ENCODE data around the gene NFATC2IP. TPM values are rescaled to one million over a fixed set of nuclear protein-coding genes. Genes with fewer than 3 reads are reported as not detected.

Gene NFATC2IP
- total RNA-seq, 1 experiment from 2014 or later = 63.5 TPM

DNA sequence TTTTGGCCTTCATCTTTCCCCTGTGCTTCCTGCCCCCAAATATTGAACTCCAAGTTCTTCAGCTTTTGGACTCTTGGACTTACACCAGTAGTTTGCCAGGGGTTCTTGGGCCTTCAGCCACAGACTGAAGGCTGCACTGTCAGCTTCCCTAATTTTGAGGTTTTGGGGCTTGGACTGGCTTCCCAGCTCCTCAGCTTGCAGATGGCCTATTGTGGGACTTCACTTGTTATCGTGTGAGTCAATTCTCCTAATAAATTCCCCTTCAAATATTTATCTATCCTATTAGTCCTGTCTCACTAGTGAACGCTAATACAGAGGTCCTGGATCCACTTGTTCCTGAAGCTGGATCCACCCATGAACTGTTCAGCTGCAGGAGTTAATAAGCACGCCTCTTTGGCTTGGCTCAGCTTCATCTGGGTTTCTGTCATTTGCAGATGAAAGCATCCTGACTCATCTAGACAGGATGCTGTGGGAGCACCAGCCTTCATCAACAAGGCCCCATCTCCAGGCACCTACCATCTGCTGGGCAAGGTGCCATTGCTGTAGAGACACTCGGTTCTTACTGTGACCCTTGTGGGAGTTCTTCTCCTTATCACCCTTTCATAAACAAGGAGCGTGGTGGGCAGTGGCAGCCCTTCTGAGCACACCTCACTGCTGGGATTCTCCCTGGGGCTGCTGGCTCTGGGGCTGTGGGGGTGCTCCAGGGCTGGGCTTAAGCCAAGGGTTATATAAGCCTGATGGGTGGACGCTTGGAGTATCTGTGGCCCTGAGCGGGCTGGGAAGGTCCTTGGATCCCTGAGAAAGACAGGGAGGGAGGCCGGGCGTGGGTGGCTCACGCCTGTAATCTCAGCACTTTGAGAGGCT, 57.2 kb downstream of the NFATC2IP start:
- no peak for TF ChIP-seq CTCF (conservative IDR thresholded peaks at IDR 0.05; ENCODE audit: low read depth, low read length)
- no peak for TF ChIP-seq EZH2 (IDR thresholded peaks at IDR 0.05; ENCODE audit: borderline replicate concordance, low read depth, low read length, poor library complexity, severe bottlenecking)
- no peak for DNase-seq (ENCODE audit: low spot score)
- ChIA-PET POLR2A (ENCODE audit: low non-redundant PET) (no interaction called here), CTCF (no interaction called here)
- no TSS peak for BruUV-seq (replicated peaks)
- Histone ChIP-seq H3K27ac (ENCODE audit: low read depth, low read length, poor library complexity, severe bottlenecking) (no peak overlapping the region), H3K27me3 (replicated peaks; ENCODE audit: insufficient read depth, low read depth, low read length, poor library complexity) (no peaks in the 10 kb centered on the region), H3K4me1 (ENCODE audit: insufficient read depth, low read length, poor library complexity, severe bottlenecking) (no peaks in the 10 kb centered on the region), H3K9me3 (ENCODE audit: low read depth, low read length, poor library complexity, severe bottlenecking) (no peaks in the 10 kb centered on the region), H3K36me3 (ENCODE audit: insufficient read depth, low read length, poor library complexity, severe bottlenecking) (no peaks in the 10 kb centered on the region), H3K4me3 (ENCODE audit: low read depth, low read length, poor library complexity, severe bottlenecking) (no peak overlapping the region)
- intact Hi-C loops (cut with micrococcal nuclease; ENCODE audit: unreplicated experiment) = no loop called here

DNA sequence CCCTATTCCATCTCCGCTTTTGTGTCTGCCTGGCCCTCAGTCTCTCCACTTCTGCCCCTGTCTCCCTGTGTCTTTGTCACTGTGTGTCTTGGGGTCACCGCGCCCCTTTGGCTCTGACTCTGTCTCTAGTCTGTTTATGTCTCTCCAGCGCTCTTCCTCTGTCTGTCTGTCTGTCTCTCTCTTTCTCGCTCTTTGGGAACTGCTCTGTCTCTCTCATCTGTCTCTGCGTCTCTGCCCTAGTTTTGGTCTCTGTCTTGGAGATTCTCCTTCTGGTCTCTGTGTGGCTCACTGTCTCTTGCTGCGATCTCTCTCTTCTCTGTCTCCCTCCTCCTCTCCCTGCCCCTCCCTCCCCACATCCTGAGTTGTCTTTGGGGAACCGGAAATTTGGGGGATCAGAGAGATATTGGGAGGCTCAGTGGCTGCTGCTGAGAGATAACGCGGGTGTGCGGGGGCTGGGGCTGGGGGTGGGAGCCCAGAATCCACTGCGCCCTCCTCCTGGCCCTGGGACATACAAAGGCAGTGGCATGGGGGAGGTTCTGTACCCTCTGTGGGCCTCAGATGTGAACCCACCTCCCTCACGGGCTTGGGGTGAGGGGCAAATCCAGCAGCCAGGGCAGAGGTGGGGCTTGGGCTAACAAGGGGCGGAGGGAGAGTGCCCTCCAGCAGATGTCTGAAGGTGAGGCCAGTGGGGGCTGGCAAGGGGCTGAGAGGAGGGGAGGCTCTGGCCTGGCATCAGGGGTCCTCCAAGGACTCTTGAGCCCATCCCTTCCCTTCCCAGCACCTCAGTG, 58.5 kb downstream of the NFATC2IP start:
- Histone ChIP-seq H3K4me3 (ENCODE audit: low read depth, low read length, poor library complexity, severe bottlenecking) (no peak overlapping the region), H3K9me3 (ENCODE audit: low read depth, low read length, poor library complexity, severe bottlenecking) (no peaks in the 10 kb centered on the region), H3K4me1 (ENCODE audit: insufficient read depth, low read length, poor library complexity, severe bottlenecking) (no peaks in the 10 kb centered on the region), H3K36me3 (ENCODE audit: insufficient read depth, low read length, poor library complexity, severe bottlenecking) (no peaks in the 10 kb centered on the region), H3K27ac (ENCODE audit: low read depth, low read length, poor library complexity, severe bottlenecking) (no peak overlapping the region), H3K27me3 (replicated peaks; ENCODE audit: insufficient read depth, low read depth, low read length, poor library complexity) (no peaks in the 10 kb centered on the region)
- POLR2A ChIA-PET (ENCODE audit: low non-redundant PET) = no interaction called here
- no TSS peak for BruUV-seq (replicated peaks)
- CTCF ChIA-PET = no interaction called here
- intact Hi-C loops (cut with micrococcal nuclease; ENCODE audit: unreplicated experiment) = no loop called here
- TF ChIP-seq CTCF (conservative IDR thresholded peaks at IDR 0.05; ENCODE audit: low read depth, low read length) = no peak
- TF ChIP-seq EZH2 (IDR thresholded peaks at IDR 0.05; ENCODE audit: borderline replicate concordance, low read depth, low read length, poor library complexity, severe bottlenecking) = no peak
- no peak for DNase-seq (ENCODE audit: low spot score)

DNA sequence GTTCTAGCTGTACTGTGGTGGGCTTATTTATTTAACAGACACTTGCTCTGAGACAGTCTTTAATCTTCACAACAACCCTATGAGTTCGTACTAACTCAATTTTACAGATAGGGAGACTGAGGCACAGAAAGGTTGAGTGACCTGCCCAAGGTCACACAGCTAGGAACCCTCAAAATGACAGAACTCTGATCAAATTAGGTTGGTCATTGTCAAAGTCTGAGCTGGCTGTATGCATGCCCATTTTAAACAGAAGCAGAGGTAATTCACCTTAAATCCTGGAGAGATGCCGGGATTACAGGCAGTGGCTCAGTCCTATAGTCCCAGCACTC, 59.1 kb downstream of the NFATC2IP start:
- H3K27ac ChIP-seq (ENCODE audit: low read depth, low read length, poor library complexity, severe bottlenecking) = no peak overlapping the region
- DNase-seq (ENCODE audit: low spot score) = no peak
- no TSS peak for BruUV-seq (replicated peaks)
- H3K9me3 ChIP-seq (ENCODE audit: low read depth, low read length, poor library complexity, severe bottlenecking) = no peaks in the 10 kb centered on the region
- intact Hi-C loops (cut with micrococcal nuclease; ENCODE audit: unreplicated experiment) = no loop called here
- no peaks in the 10 kb centered on the region for H3K4me1 ChIP-seq (ENCODE audit: insufficient read depth, low read length, poor library complexity, severe bottlenecking)
- no peaks in the 10 kb centered on the region for H3K27me3 ChIP-seq (replicated peaks; ENCODE audit: insufficient read depth, low read depth, low read length, poor library complexity)
- CTCF ChIA-PET = no interaction called here
- TF ChIP-seq EZH2 (IDR thresholded peaks at IDR 0.05; ENCODE audit: borderline replicate concordance, low read depth, low read length, poor library complexity, severe bottlenecking) (no peak), CTCF (conservative IDR thresholded peaks at IDR 0.05; ENCODE audit: low read depth, low read length) (no peak)
- no peaks in the 10 kb centered on the region for H3K36me3 ChIP-seq (ENCODE audit: insufficient read depth, low read length, poor library complexity, severe bottlenecking)
- H3K4me3 ChIP-seq (ENCODE audit: low read depth, low read length, poor library complexity, severe bottlenecking) = no peak overlapping the region
- POLR2A ChIA-PET (ENCODE audit: low non-redundant PET) = no interaction called here

All from A673 (cell line).